Activated naive CD4-positive, alpha-beta T cell treated with anti-CD3 and anti-CD28 coated beads for 36 hours (primary cell): ENCODE data around the gene GULP1. TPM values are rescaled to one million over a fixed set of nuclear protein-coding genes. Genes with fewer than 3 reads are reported as not detected.

Experiments used
- CTCF ChIA-PET: fragments of 350-600 bp; sonication (Branson Sonifier 250); formaldehyde crosslinking; loops from one replicate; lab custom pipeline; 2021; ENCODE audit warnings: antibody characterized with exemption; lab: Charles Lee
- DNase-seq: peaks from one replicate; pipeline ENCODE4 v3.0.0-alpha.2; 2020
- H3K27ac Mint-ChIP-seq: one replicate; pipeline ENCODE4 v1.8.0; 2021; ENCODE audit warnings: mild to moderate bottlenecking, mixed read lengths
- H3K27me3 Mint-ChIP-seq: one replicate; pipeline ENCODE4 v1.8.0; 2021; ENCODE audit warnings: low read depth, mixed read lengths
- H3K36me3 Mint-ChIP-seq: one replicate; pipeline ENCODE4 v1.8.0; 2021; ENCODE audit warnings: low read depth, mixed read lengths
- H3K4me1 Mint-ChIP-seq: one replicate; pipeline ENCODE4 v1.8.0; 2021; ENCODE audit warnings: low read depth, mixed read lengths
- H3K4me3 Mint-ChIP-seq: one replicate; pipeline ENCODE4 v1.8.0; 2021; ENCODE audit warnings: mild to moderate bottlenecking, moderate library complexity, mixed read lengths
- H3K9me3 Mint-ChIP-seq: one replicate; pipeline ENCODE4 v1.8.0; 2021; ENCODE audit warnings: mixed read lengths
- intact Hi-C: fragments of 100-400 bp; cut with micrococcal nuclease; formaldehyde crosslinking; loops from one replicate; pipeline ENCODE4 v1.15.1; 2023
- total RNA-seq, 2 experiments: library from RNA; stranded (reverse); gene quantifications; one replicate each; pipeline ENCODE4 v1.2.3, GENCODE V29; 2021

The GULP1 gene
- total RNA-seq, 2 experiments from 2014 or later, result not detected

GRCh38 chr2:188316791-188317423 is 25.2 kb downstream of the GULP1 start:
- DNase-seq, result no peak
- Mint-ChIP-seq H3K4me3 (no peak overlapping the region), H3K27me3 (no peaks in the 10 kb centered on the region), H3K4me1 (no peaks in the 10 kb centered on the region), H3K36me3 (no peaks in the 10 kb centered on the region), H3K27ac (no peak overlapping the region), H3K9me3 (peaks cover 1% of the 10 kb centered on the region)
- CTCF ChIA-PET, result no interaction called here
- intact Hi-C loops, result no loop called here

GRCh38 chr2:188318161-188318749 is 26.6 kb downstream of the GULP1 start:
- CTCF ChIA-PET, result no interaction called here
- no peaks in the 10 kb centered on the region for H3K27me3 Mint-ChIP-seq
- intact Hi-C loops, result no loop called here

GRCh38 chr2:188319838-188320237 is 28.2 kb downstream of the GULP1 start:
- Mint-ChIP-seq H3K4me1 (no peaks in the 10 kb centered on the region), H3K4me3 (no peak overlapping the region), H3K27me3 (no peaks in the 10 kb centered on the region), H3K27ac (no peak overlapping the region), H3K9me3 (peaks cover 1% of the 10 kb centered on the region), H3K36me3 (no peaks in the 10 kb centered on the region)
- CTCF ChIA-PET, result no interaction called here
- DNase-seq, result no peak
- intact Hi-C loops, result no loop called here

More at GRCh38 chr2:188318161-188318749, 26.6 kb downstream of the GULP1 start:
- Mint-ChIP-seq H3K36me3 (no peaks in the 10 kb centered on the region), H3K9me3 (peaks cover 1% of the 10 kb centered on the region), H3K4me3 (no peak overlapping the region), H3K4me1 (no peaks in the 10 kb centered on the region), H3K27ac (no peak overlapping the region)
- no peak for DNase-seq

GRCh38 chr2:188320861-188321260 is 29.2 kb downstream of the GULP1 start:
- Mint-ChIP-seq H3K9me3 (peaks cover 1% of the 10 kb centered on the region), H3K4me3 (no peak overlapping the region), H3K4me1 (no peaks in the 10 kb centered on the region), H3K27ac (no peak overlapping the region), H3K36me3 (no peaks in the 10 kb centered on the region), H3K27me3 (no peaks in the 10 kb centered on the region)
- no peak for DNase-seq
- intact Hi-C loops, result no loop called here
- CTCF ChIA-PET, result no interaction called here

- no peak for DNase-seq
- Mint-ChIP-seq H3K27me3 (no peaks in the 10 kb centered on the region), H3K27ac (no peak overlapping the region), H3K36me3 (no peaks in the 10 kb centered on the region), H3K4me3 (no peak overlapping the region), H3K4me1 (no peaks in the 10 kb centered on the region), H3K9me3 (no peaks in the 10 kb centered on the region)
- CTCF ChIA-PET, result no interaction called here
- intact Hi-C loops, result no loop called here
These were observed 31.2 kb downstream of the GULP1 start for GRCh38 chr2:188322569-188323551.

GRCh38 chr2:188324067-188324466 is 32.4 kb downstream of the GULP1 start:
- H3K4me1 Mint-ChIP-seq, result no peaks in the 10 kb centered on the region
- H3K27me3 Mint-ChIP-seq, result no peaks in the 10 kb centered on the region
- CTCF ChIA-PET, result no interaction called here
- H3K4me3 Mint-ChIP-seq, result no peak overlapping the region
- H3K27ac Mint-ChIP-seq, result no peak overlapping the region
- H3K9me3 Mint-ChIP-seq, result no peaks in the 10 kb centered on the region
- intact Hi-C loops, result no loop called here
- H3K36me3 Mint-ChIP-seq, result no peaks in the 10 kb centered on the region
- DNase-seq, result no peak

GRCh38 chr2:188326290-188326668 is 34.6 kb downstream of the GULP1 start:
- no peak overlapping the region for H3K4me3 Mint-ChIP-seq
- CTCF ChIA-PET, result interaction anchor here (0.6 kb wide), 1 partner anchor 484 kb away, joined by 3 read pairs; no protein-coding TSS in a partner anchor
- no peaks in the 10 kb centered on the region for H3K27me3 Mint-ChIP-seq
- no peaks in the 10 kb centered on the region for H3K9me3 Mint-ChIP-seq
- no peaks in the 10 kb centered on the region for H3K4me1 Mint-ChIP-seq
- DNase-seq, result no peak
- no peak overlapping the region for H3K27ac Mint-ChIP-seq
- intact Hi-C loops, result no loop called here
- no peaks in the 10 kb centered on the region for H3K36me3 Mint-ChIP-seq

- no peak for DNase-seq
- intact Hi-C loops, result no loop called here
These were observed 35.1 kb downstream of the GULP1 start for GRCh38 chr2:188326669-188327301.

GRCh38 chr2:188327518-188328213 is 36.0 kb downstream of the GULP1 start:
- intact Hi-C loops, result no loop called here
- CTCF ChIA-PET, result no interaction called here
- no peak overlapping the region for H3K4me3 Mint-ChIP-seq
- no peak for DNase-seq
- no peak overlapping the region for H3K27ac Mint-ChIP-seq
- no peaks in the 10 kb centered on the region for H3K4me1 Mint-ChIP-seq
- no peaks in the 10 kb centered on the region for H3K9me3 Mint-ChIP-seq
- H3K36me3 Mint-ChIP-seq, result no peaks in the 10 kb centered on the region
- H3K27me3 Mint-ChIP-seq, result no peaks in the 10 kb centered on the region

More at GRCh38 chr2:188326669-188327301, 35.1 kb downstream of the GULP1 start:
- no peak overlapping the region for H3K4me3 Mint-ChIP-seq
- H3K4me1 Mint-ChIP-seq, result no peaks in the 10 kb centered on the region
- no peak overlapping the region for H3K27ac Mint-ChIP-seq
- H3K9me3 Mint-ChIP-seq, result no peaks in the 10 kb centered on the region
- no peaks in the 10 kb centered on the region for H3K36me3 Mint-ChIP-seq
- H3K27me3 Mint-ChIP-seq, result no peaks in the 10 kb centered on the region
- CTCF ChIA-PET, result interaction anchor here (0.6 kb wide), 1 partner anchor 483 kb away, joined by 3 read pairs; no protein-coding TSS in a partner anchor

- Mint-ChIP-seq H3K27me3 (no peaks in the 10 kb centered on the region), H3K27ac (no peak overlapping the region), H3K36me3 (no peaks in the 10 kb centered on the region), H3K4me1 (no peaks in the 10 kb centered on the region), H3K9me3 (no peaks in the 10 kb centered on the region), H3K4me3 (no peak overlapping the region)
- CTCF ChIA-PET, result no interaction called here
- no peak for DNase-seq
- intact Hi-C loops, result no loop called here
These were observed 36.7 kb downstream of the GULP1 start for GRCh38 chr2:188328419-188328818.

GRCh38 chr2:188330316-188331053 is 38.8 kb downstream of the GULP1 start:
- intact Hi-C loops, result no loop called here
- Mint-ChIP-seq H3K27me3 (no peaks in the 10 kb centered on the region), H3K9me3 (no peaks in the 10 kb centered on the region), H3K36me3 (no peaks in the 10 kb centered on the region), H3K4me1 (no peaks in the 10 kb centered on the region), H3K27ac (no peak overlapping the region), H3K4me3 (no peak overlapping the region)
- CTCF ChIA-PET, result no interaction called here
- DNase-seq, result no peak
